GM12878 (cell line): ENCODE results near the gene FAP. TPM values are rescaled to one million over a fixed set of nuclear protein-coding genes. Genes with fewer than 3 reads are reported as not detected.

Experiments used
- ATAC-seq: fragments of 200-7000 bp; cut with Tn5 transposase; 3 replicates; pipeline ENCODE4 v1.9.1; 2020; ENCODE audit warnings: mild to moderate bottlenecking, moderate library complexity
- BruUV-seq: library from RNA; stranded (reverse); fragments of 400-500 nt; replicated peaks from 2 replicates; lab custom pipeline; 2021; lab: Mats Ljungman, UMichigan
- CTCF ChIA-PET: fragments of 300-600 bp; sonication (Branson Sonifier 250); formaldehyde crosslinking; extraction: SDS; loops from one replicate; lab custom pipeline; 2021; ENCODE audit warnings: inconsistent platforms; lab: Yijun Ruan, JAX
- POLR2A ChIA-PET: fragments of 350-600 bp; formaldehyde crosslinking; extraction: SDS; loops from one replicate; lab custom pipeline; 2021; ENCODE audit warnings: inconsistent platforms; lab: Charles Lee
- RAD21 ChIA-PET: fragments of 300-600 bp; sonication (Branson Sonifier 250); formaldehyde crosslinking; loops from one replicate; lab custom pipeline; 2023; ENCODE audit warnings: antibody characterized with exemption; ENCODE audit not compliant: unreplicated experiment; lab: Charles Lee
- SMC1A ChIA-PET: fragments of 300-600 bp; sonication (Branson Sonifier 250); formaldehyde crosslinking; loops from one replicate; lab custom pipeline; 2023; ENCODE audit not compliant: unreplicated experiment, uncharacterized antibody; lab: Charles Lee
- DNase-seq: peaks from one replicate; pipeline ENCODE4 v3.0.0-alpha.2; 2011; ENCODE audit warnings: low read depth, low spot score
- FAIRE-seq: peaks from 3 replicates; lab custom pipeline; 2011; peaks lifted over from hg19 to GRCh38; lab: Jason Lieb, UNC
- H2AFZ ChIP-seq: 2 replicates; pipeline ENCODE4 v1.6.0; 2011; ENCODE audit warnings: low read depth, low read length, control low read depth; ENCODE audit not compliant: control insufficient read depth
- H3K27ac ChIP-seq: 2 replicates; pipeline ENCODE4 v1.5.1; 2011; ENCODE audit warnings: control low read depth; ENCODE audit not compliant: control insufficient read depth, insufficient read depth
- H3K27me3 ChIP-seq, 2 experiments: replicated peaks in 1 of 2; 2 replicates each; pipeline versions ENCODE4 v1.6.0 to v1.6.1; 2011; ENCODE audit warnings: low read length in 1 of 2; ENCODE audit not compliant: control insufficient read depth in 2 of 2, insufficient read depth in 2 of 2
- H3K36me3 ChIP-seq, 2 experiments: 2 replicates each; pipeline ENCODE4 v1.5.1; 2011; ENCODE audit warnings: low read length in 1 of 2; ENCODE audit not compliant: control insufficient read depth in 2 of 2, insufficient read depth in 2 of 2
- H3K4me1 ChIP-seq: 2 replicates; pipeline ENCODE4 v1.6.1; 2011; ENCODE audit warnings: mild to moderate bottlenecking, low read length, moderate library complexity, mixed read lengths; ENCODE audit not compliant: control insufficient read depth, insufficient read depth
- H3K4me2 ChIP-seq: 2 replicates; pipeline ENCODE4 v1.6.0; 2011; ENCODE audit warnings: control low read depth; ENCODE audit not compliant: control insufficient read depth, insufficient read depth
- H3K4me3 ChIP-seq: fragments of 200-600 bp; sonication (generic); 2 replicates; pipeline ENCODE4 v1.5.1; 2016
- H3K79me2 ChIP-seq: 2 replicates; pipeline ENCODE4 v1.6.0; 2011; ENCODE audit warnings: low read length; ENCODE audit not compliant: control insufficient read depth, insufficient read depth
- H3K9ac ChIP-seq: 2 replicates; pipeline ENCODE4 v1.8.0; 2011; ENCODE audit warnings: low read length, control low read depth, mixed read lengths; ENCODE audit not compliant: control insufficient read depth, insufficient read depth
- H3K9me3 ChIP-seq: replicated peaks from 3 replicates; pipeline ENCODE4 v1.5.1; 2011; ENCODE audit warnings: mild to moderate bottlenecking, low read length; ENCODE audit not compliant: control insufficient read depth, insufficient read depth
- H4K20me1 ChIP-seq: 2 replicates; pipeline ENCODE4 v1.6.0; 2011; ENCODE audit not compliant: control insufficient read depth, insufficient read depth
- CHD2 ChIP-seq: IDR thresholded peaks from 2 replicates; pipeline ENCODE4 v1.6.1; 2011; ENCODE audit warnings: low read depth, low read length, improper control_type of control experiment, borderline replicate concordance
- EGR1 ChIP-seq, 2 experiments: IDR thresholded peaks; 1 replicate in 1 of 2; 2 replicates in 1 of 2; pipeline ENCODE4 v1.6.1; 2011 to 2012; ENCODE audit warnings: low read depth in 2 of 2, low read length in 2 of 2, borderline replicate concordance in 1 of 2, mild to moderate bottlenecking in 1 of 2, moderate library complexity in 1 of 2
- GABPA ChIP-seq: IDR thresholded peaks from 2 replicates; pipeline ENCODE4 v1.6.1; 2014; ENCODE audit warnings: antibody characterized with exemption, low read depth, mild to moderate bottlenecking, inconsistent platforms
- MYC ChIP-seq: IDR thresholded peaks from 2 replicates; pipeline ENCODE4 v1.6.1; 2011; ENCODE audit warnings: mild to moderate bottlenecking, low read length, moderate library complexity, inconsistent platforms; ENCODE audit not compliant: insufficient read depth, insufficient replicate concordance, insufficient read length, severe bottlenecking
- NBN ChIP-seq: fragments of 450-650 bp; IDR thresholded peaks from 2 replicates; pipeline ENCODE4 v1.6.1; 2016
- PML ChIP-seq: IDR thresholded peaks from 2 replicates; pipeline ENCODE4 v1.6.1; 2012; ENCODE audit warnings: low read length, inconsistent platforms
- PRDM15 ChIP-seq: fragments of 450-650 bp; formaldehyde crosslinking; IDR thresholded peaks from 2 replicates; pipeline ENCODE4 v1.4.0; 2020; ENCODE audit warnings: mild to moderate bottlenecking, moderate library complexity
- WGBS: methylation state at CpG from one replicate; pipeline ENCODE4 v1.1.6; 2016; ENCODE audit warnings: low lambda C conversion rate; ENCODE audit not compliant: insufficient replicate concordance, insufficient coverage; ENCODE audit errors: missing lambda C conversion rate; 5-methylcytosine and 5-hydroxymethylcytosine counted together
- in situ Hi-C: fragments of 300-500 bp; cut with MboI; formaldehyde crosslinking; loops from 9 replicates; pipeline ENCODE4 v1.14.3; 2018; ENCODE audit warnings: mixed read lengths
- intact Hi-C: fragments of 100-400 bp; cut with micrococcal nuclease; formaldehyde crosslinking; loops from one replicate; pipeline ENCODE4 v1.14.2; 2022; ENCODE audit not compliant: unreplicated experiment
- polyA plus RNA-seq, 11 experiments: library from polyadenylated mRNA; depleted of rRNA in 4 of 11; unstranded in 6 of 11; stranded (reverse) in 5 of 11; fragments of >200 nt; fragmentation: Nextera tagmentation in 4 of 11; fragmentation: Illumina TruSeq in 1 of 11; extraction: Ambion mirVana in 4 of 11; extraction: Trizol in 1 of 11; gene quantifications; 1 replicate in 1 of 11; 2 replicates in 10 of 11; pipeline versions ENCODE4 v1.2.1 to v1.2.3, GENCODE V29; 2011 to 2016; ENCODE audit warnings: inconsistent platforms in 2 of 11, missing spikeins in 2 of 11, low read depth in 1 of 11
- total RNA-seq, 4 experiments: library from RNA; depleted of rRNA in 3 of 4; stranded (reverse); fragments of >200 nt in 3 of 4; fragmentation: Illumina TruSeq in 1 of 4; extraction: Trizol in 1 of 4; gene quantifications; 2 replicates each; pipeline versions ENCODE4 v1.2.1 to v1.2.3, GENCODE V29; 2013 to 2021
- TF ChIP-seq, protein P1 (sequence below): fragments of 450-650 bp; IDR thresholded peaks from 2 replicates; pipeline ENCODE4 v1.6.1; 2017; ENCODE audit warnings: mild to moderate bottlenecking, moderate library complexity

Gene FAP
- total and polyA plus RNA-seq, 10 of the 15 experiments (the other 5 are each of a cell fraction or from before 2014, with no cell fraction given), result 0.16 TPM; not detected in 9

DNA sequence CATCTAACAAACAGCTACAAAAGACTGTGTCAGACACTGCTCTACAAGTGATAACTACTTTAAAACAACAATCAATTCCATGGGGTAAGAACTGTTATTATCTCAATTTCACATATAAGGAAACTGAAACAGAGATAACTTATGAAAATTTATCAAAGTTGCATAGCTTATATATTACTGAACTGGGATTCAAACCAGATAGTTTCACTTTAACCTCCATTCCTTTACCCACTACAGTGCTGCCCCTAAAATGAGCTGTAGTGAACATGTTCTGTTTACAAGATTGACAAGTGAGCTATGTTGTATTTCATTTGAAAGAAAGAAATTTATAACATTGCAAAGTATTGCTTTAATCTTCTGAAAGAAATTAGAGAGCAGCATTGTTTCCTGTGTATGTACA lies 77.1 kb downstream of the FAP start (continued):
- TF ChIP-seq PRDM15 (no peak), PML (no peak), MYC (no peak), GABPA (no peak)

DNA sequence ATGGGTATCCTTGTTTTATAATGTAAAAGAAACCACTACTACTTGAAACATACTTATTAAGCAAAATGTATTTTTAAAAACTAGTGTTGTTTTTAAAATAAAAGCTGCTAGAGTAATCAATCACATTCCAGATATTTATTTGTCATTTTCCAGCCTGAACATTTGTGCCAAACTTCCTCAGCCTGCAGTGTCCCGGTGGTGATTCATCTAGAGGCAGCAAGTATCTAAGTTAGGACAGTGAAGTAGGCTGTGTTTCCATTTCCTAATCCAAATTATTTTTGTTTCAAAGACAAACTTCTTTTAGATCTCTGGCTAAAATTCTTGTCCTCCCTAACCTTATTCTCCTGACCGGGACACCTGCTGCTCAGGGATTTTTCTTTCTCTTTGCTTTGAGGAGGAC lies 78.4 kb downstream of the FAP start:
- ChIA-PET SMC1A (interaction anchor here (0.6 kb wide), 2 partner anchors 193 to 814 kb away, joined by 3 read pairs; no protein-coding TSS in a partner anchor), RAD21 (no interaction called here), CTCF (interaction anchor here (2.1 kb wide), 1 partner anchor 11 kb away, joined by 9 read pairs; no protein-coding TSS in a partner anchor)
- Histone ChIP-seq H3K79me2 (no peaks in the 10 kb centered on the region), H3K27me3 (no peaks in the 10 kb centered on the region), H3K36me3 (no peaks in the 10 kb centered on the region)
- intact Hi-C loops, result no loop called here
- no peak for FAIRE-seq
- TF ChIP-seq PML (no peak), EGR1 (IDR thresholded peaks at IDR 0.05; ENCODE audit: borderline replicate concordance in 1 of 2, low read depth in 2 of 2, low read length in 2 of 2) (no peak), NBN (no peak), CHD2 (no peak)
- TF ChIP-seq, protein P1, sequence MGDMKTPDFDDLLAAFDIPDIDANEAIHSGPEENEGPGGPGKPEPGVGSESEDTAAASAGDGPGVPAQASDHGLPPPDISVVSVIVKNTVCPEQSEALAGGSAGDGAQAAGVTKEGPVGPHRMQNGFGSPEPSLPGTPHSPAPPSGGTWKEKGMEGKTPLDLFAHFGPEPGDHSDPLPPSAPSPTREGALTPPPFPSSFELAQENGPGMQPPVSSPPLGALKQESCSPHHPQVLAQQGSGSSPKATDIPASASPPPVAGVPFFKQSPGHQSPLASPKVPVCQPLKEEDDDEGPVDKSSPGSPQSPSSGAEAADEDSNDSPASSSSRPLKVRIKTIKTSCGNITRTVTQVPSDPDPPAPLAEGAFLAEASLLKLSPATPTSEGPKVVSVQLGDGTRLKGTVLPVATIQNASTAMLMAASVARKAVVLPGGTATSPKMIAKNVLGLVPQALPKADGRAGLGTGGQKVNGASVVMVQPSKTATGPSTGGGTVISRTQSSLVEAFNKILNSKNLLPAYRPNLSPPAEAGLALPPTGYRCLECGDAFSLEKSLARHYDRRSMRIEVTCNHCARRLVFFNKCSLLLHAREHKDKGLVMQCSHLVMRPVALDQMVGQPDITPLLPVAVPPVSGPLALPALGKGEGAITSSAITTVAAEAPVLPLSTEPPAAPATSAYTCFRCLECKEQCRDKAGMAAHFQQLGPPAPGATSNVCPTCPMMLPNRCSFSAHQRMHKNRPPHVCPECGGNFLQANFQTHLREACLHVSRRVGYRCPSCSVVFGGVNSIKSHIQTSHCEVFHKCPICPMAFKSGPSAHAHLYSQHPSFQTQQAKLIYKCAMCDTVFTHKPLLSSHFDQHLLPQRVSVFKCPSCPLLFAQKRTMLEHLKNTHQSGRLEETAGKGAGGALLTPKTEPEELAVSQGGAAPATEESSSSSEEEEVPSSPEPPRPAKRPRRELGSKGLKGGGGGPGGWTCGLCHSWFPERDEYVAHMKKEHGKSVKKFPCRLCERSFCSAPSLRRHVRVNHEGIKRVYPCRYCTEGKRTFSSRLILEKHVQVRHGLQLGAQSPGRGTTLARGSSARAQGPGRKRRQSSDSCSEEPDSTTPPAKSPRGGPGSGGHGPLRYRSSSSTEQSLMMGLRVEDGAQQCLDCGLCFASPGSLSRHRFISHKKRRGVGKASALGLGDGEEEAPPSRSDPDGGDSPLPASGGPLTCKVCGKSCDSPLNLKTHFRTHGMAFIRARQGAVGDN, result no peak
- TF ChIP-seq, all 136 proteins: peak for 0
- no peak for DNase-seq
- Histone ChIP-seq H3K27ac (no peak overlapping the region), H3K9me3 (no peaks in the 10 kb centered on the region), H3K9ac (no peak overlapping the region), H4K20me1 (no peaks in the 10 kb centered on the region), H2AFZ (no peak overlapping the region), H3K4me3 (no peak overlapping the region), H3K4me2 (no peak overlapping the region), H3K4me1 (no peaks in the 10 kb centered on the region)
- no TSS peak for BruUV-seq
- POLR2A ChIA-PET, result no interaction called here
- in situ Hi-C loops, result no loop called here
- 89% methylated on average over 2 of the region's 2 CpGs for WGBS
- ATAC-seq, result no peak
